Breast epithelium (tissue), 4 donors: ENCODE data around the gene ZNF496. TPM values are rescaled to one million over a fixed set of nuclear protein-coding genes. Genes with fewer than 3 reads are reported as not detected.
"Not testable (repeated sequence)": the region's sequence is repeated elsewhere in the genome, so short reads cannot be mapped to it uniquely, and the experiment has no call there.

Experiments used
- DNase-seq, 2 donors: peaks; one replicate each; pipeline ENCODE4 v3.0.0-alpha.2; 2019; ENCODE audit warnings: low spot score in 2 of 2
- H3K27ac ChIP-seq, 2 donors: fragments of 200-600 bp; sonication (generic) in 1 of 2; one replicate each; pipeline ENCODE4 v1.5.1; 2016 to 2019; ENCODE audit warnings: mild to moderate bottlenecking in 1 of 2
- H3K27me3 ChIP-seq, 2 donors: fragments of 200-600 bp; sonication (generic) in 1 of 2; one replicate each; pipeline versions ENCODE4 v1.5.1 to v1.6.0; 2017 to 2019; ENCODE audit warnings: control low read depth in 1 of 2, mild to moderate bottlenecking in 1 of 2
- H3K36me3 ChIP-seq: fragments of 200-600 bp; one replicate; pipeline ENCODE4 v1.5.1; 2019
- H3K4me1 ChIP-seq, 2 donors: fragments of 200-600 bp; sonication (generic); one replicate each; pipeline ENCODE4 v1.5.1; 2016 to 2019; ENCODE audit warnings: control low read depth in 1 of 2
- H3K4me3 ChIP-seq, 3 donors: fragments of 200-600 bp; sonication (generic); 1 replicate in 2 of 3; 2 replicates in 1 of 3; pipeline ENCODE4 v1.5.1; 2016 to 2019; ENCODE audit warnings: mild to moderate bottlenecking in 3 of 3, moderate library complexity in 2 of 3
- H3K9me3 ChIP-seq, 2 donors: fragments of 200-600 bp; sonication (generic) in 1 of 2; one replicate each; pipeline ENCODE4 v1.5.1; 2016 to 2019; ENCODE audit warnings: control low read depth in 1 of 2
- CTCF ChIP-seq, 3 donors: fragments of 450-650 bp; IDR thresholded peaks; one replicate each; pipeline ENCODE4 v1.5.1; 2016 to 2017; ENCODE audit warnings: antibody characterized with exemption in 3 of 3, mild to moderate bottlenecking in 3 of 3, moderate library complexity in 3 of 3
- POLR2A ChIP-seq: fragments of 450-650 bp; IDR thresholded peaks from one replicate; pipeline ENCODE4 v1.6.1; 2016; ENCODE audit warnings: antibody characterized with exemption, mild to moderate bottlenecking, moderate library complexity
- POLR2AphosphoS5 ChIP-seq, 3 donors: sonication (generic); formaldehyde crosslinking; IDR thresholded peaks; one replicate each; pipeline ENCODE4 v1.6.1; 2017; ENCODE audit warnings: antibody characterized with exemption in 3 of 3
- intact Hi-C: fragments of 100-400 bp; cut with DNase I; formaldehyde crosslinking; loops from one replicate; pipeline ENCODE4 v1.15.1; 2023; ENCODE audit warnings: low total_unique reads
- total RNA-seq, 3 donors: library from RNA; depleted of rRNA; stranded (reverse); fragments of >200 nt; gene quantifications; one replicate each; pipeline ENCODE4 v1.1.0, GENCODE V29; 2016

Gene ZNF496
- total RNA-seq, 3 donors from 2014 or later: 29.4 to 39.4 (median 31.1) TPM

GRCh38 chr1:247273013-247273412 is 58.7 kb downstream of the ZNF496 start:
- intact Hi-C loops: no loop called here
- Histone ChIP-seq H3K4me1 (no peaks in the 10 kb centered on the region), H3K9me3 (peaks cover 13 to 45% of the 10 kb centered on the region in 2 donors), H3K36me3 (no peaks in the 10 kb centered on the region), H3K4me3 (no peak overlapping the region), H3K27ac (no peak overlapping the region), H3K27me3 (no peaks in the 10 kb centered on the region)
- TF ChIP-seq POLR2AphosphoS5 (IDR thresholded peaks at IDR 0.05): no peak
- no peak for TF ChIP-seq POLR2A
- TF ChIP-seq CTCF (IDR thresholded peaks at IDR 0.05): no peak
- no peak for DNase-seq

- peaks cover 13 to 53% of the 10 kb centered on the region in 2 donors for H3K9me3 ChIP-seq
- TF ChIP-seq POLR2AphosphoS5 (IDR thresholded peaks at IDR 0.05) (no peak), CTCF (IDR thresholded peaks at IDR 0.05) (no peak), POLR2A (no peak)
- intact Hi-C loops: no loop called here
- no peak overlapping the region for H3K27ac ChIP-seq
- H3K27me3 ChIP-seq: no peaks in the 10 kb centered on the region
- H3K4me1 ChIP-seq: no peaks in the 10 kb centered on the region
- no peaks in the 10 kb centered on the region for H3K36me3 ChIP-seq
- no peak for DNase-seq
- no peak overlapping the region for H3K4me3 ChIP-seq
These were observed 61.7 kb downstream of the ZNF496 start for GRCh38 chr1:247270003-247270402.

DNA sequence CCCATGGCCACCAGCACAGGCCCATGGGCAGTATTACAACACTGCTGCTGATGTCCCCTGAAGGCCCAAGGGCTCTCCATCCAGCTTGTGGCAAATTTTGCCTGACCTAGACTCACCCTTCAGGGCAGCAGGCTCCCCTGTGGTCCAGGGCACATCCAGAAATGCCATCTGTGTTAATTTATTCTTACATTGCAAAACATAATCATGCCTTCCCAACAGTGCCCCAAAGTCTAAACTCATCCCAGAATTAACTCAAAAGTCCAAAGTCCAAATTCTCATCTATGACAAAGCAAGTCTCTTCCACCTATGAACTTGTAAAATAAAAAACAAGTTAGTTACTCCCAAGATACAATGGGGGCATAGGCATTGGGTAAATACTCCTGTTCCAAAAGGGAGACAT is 62.5 kb downstream of the ZNF496 start:
- Histone ChIP-seq H3K27me3 (no peaks in the 10 kb centered on the region), H3K36me3 (no peaks in the 10 kb centered on the region), H3K4me1 (no peaks in the 10 kb centered on the region), H3K27ac (no peak overlapping the region), H3K4me3 (no peak overlapping the region), H3K9me3 (peaks cover 13 to 61% of the 10 kb centered on the region in 2 donors)
- no peak for DNase-seq
- TF ChIP-seq POLR2AphosphoS5 (IDR thresholded peaks at IDR 0.05): no peak
- no peak for TF ChIP-seq CTCF (IDR thresholded peaks at IDR 0.05)
- TF ChIP-seq POLR2A: no peak
- intact Hi-C loops: no loop called here

DNA sequence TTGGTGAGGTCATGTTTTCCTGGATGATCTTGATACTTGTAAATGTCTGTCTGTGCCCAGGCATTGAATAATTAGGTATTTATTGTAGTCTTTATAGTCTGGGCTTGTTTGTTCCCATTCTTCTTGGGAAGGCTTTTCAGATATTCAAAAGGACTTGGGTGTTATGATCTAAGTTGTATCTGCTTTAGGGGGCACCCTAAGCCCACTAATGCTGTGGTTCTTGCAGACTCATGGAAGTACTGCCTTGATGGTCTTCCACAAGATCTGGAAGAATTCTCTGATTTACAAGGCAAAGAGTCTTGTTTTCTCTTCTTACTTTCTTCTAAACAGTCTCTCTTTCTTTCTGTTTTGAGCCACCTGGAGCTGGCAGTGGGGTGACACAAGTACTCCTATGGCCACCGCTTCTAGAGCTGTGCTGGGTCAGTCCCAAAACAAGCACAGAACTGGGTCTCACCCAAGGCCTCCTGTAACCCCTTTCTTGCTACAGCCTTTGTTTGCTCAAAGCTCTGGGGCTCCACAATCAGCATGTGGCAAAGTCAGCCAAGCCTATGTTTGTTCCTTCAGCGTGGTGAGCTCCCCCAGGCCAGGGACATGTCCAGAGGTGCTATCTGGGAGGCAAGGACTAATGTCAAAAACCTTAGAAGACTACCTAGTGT is 63.1 kb downstream of the ZNF496 start:
- Histone ChIP-seq H3K27ac (no peak overlapping the region), H3K4me3 (no peak overlapping the region), H3K9me3 (peaks cover 13 to 67% of the 10 kb centered on the region in 2 donors), H3K4me1 (no peaks in the 10 kb centered on the region), H3K27me3 (no peaks in the 10 kb centered on the region), H3K36me3 (no peaks in the 10 kb centered on the region)
- no peak for DNase-seq
- TF ChIP-seq POLR2A (no peak), CTCF (IDR thresholded peaks at IDR 0.05) (no peak), POLR2AphosphoS5 (IDR thresholded peaks at IDR 0.05) (no peak)
- intact Hi-C loops: no loop called here

DNA sequence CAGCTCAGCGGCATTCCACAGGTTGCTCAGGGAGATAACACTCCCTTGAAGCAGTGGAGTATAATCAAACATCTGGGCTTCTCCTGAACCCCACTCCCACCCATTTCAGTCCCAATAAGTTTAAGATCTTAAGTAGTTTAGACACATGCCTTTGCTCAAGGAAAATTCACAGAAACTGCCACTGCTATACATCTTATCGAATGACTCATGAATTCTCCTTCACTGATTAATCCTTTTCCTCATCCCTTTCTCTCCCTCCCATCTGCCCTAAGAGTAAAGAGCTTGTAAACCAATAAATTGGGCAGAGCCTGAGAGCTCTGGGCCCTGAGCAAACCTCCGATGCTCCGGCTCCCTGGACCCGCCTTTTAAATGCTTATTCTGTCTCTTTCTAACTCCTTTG is 65.6 kb downstream of the ZNF496 start:
- no peak for DNase-seq
- Histone ChIP-seq H3K27me3 (no peaks in the 10 kb centered on the region), H3K27ac (no peak overlapping the region), H3K4me3 (no peak overlapping the region), H3K9me3 (peaks cover 13 to 59% of the 10 kb centered on the region in 2 donors), H3K36me3 (no peaks in the 10 kb centered on the region), H3K4me1 (no peaks in the 10 kb centered on the region)
- TF ChIP-seq POLR2AphosphoS5 (IDR thresholded peaks at IDR 0.05) (no peak), CTCF (IDR thresholded peaks at IDR 0.05) (no peak), POLR2A (no peak)
- intact Hi-C loops: no loop called here

- H3K4me3 ChIP-seq, H3K27me3 ChIP-seq, DNase-seq, H3K27ac ChIP-seq, H3K4me1 ChIP-seq, intact Hi-C loops, H3K9me3 ChIP-seq, H3K36me3 ChIP-seq: not testable (repeated sequence)
These were observed 75.9 kb downstream of the ZNF496 start, which contains the start of gene VN1R5 for GRCh38 chr1:247255772-247256171. Gene VN1R5 (plus strand): TSS chr1:247256072.
